ENCODE data around the gene ADGRB3.

Gene ADGRB3

DNA sequence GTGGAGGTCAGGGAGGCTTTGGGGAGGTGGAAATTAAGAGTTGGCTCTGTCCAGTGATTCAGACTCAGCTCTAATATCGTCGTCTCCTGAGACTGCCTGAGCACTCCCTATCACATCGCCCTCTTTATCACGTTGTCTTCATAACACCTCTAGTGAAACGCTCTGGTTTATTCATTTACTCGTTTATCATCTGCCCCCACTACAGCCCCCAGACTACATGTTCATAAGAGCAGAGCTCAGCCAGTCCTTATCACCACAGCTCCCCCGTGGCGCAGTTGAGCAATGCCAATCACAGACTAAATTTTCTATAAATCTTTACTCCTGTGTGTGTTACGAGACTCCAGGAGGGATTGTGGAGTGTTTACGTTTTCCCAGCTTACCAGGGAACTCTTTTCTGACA, 316.2 kb downstream of the ADGRB3 start:
- CTCF ChIA-PET, result interaction anchor here (1.4 to 1.5 kb wide), 2 partner anchors 10 to 16 kb away, joined by 3 to 4 read pairs; no protein-coding TSS in a partner anchor
- TF ChIP-seq, protein P1, sequence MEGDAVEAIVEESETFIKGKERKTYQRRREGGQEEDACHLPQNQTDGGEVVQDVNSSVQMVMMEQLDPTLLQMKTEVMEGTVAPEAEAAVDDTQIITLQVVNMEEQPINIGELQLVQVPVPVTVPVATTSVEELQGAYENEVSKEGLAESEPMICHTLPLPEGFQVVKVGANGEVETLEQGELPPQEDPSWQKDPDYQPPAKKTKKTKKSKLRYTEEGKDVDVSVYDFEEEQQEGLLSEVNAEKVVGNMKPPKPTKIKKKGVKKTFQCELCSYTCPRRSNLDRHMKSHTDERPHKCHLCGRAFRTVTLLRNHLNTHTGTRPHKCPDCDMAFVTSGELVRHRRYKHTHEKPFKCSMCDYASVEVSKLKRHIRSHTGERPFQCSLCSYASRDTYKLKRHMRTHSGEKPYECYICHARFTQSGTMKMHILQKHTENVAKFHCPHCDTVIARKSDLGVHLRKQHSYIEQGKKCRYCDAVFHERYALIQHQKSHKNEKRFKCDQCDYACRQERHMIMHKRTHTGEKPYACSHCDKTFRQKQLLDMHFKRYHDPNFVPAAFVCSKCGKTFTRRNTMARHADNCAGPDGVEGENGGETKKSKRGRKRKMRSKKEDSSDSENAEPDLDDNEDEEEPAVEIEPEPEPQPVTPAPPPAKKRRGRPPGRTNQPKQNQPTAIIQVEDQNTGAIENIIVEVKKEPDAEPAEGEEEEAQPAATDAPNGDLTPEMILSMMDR (IDR thresholded peaks at IDR 0.05; ENCODE audit: control extremely low read depth, extremely low read depth, low read depth, missing control alignments), result no peak

DNA sequence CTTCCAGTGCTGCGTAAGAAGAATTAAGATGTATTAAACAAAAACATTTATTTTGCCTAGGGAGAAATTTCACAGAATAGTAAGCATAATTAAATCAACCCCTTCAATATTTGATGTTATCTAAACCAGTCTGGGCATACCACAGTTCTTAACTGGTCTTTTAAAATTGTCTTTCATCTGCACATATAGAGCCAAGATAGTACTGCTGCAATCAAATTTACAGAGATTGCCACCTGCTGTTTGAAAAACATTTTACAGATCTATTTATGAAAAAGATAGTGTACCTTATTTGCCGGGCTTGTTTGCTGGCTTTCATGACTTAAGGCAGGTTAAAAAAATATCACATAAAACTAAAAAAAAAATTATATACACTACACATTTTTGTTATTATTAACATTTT, 323.2 kb downstream of the ADGRB3 start:
- ChIA-PET CTCF (interaction anchor here (3.1 kb wide), 1 partner anchor 9 kb away, joined by 14 read pairs; no protein-coding TSS in a partner anchor), POLR2A (no interaction called here)
- DNase-seq (ENCODE audit: extremely low spot score), result no peak
- TF ChIP-seq, protein P1 (IDR thresholded peaks at IDR 0.05; ENCODE audit: control extremely low read depth, extremely low read depth, low read depth, missing control alignments), result peak; percentile 6

More for the DNA sequence above, 316.2 kb downstream of the ADGRB3 start:
- POLR2A ChIA-PET, result no interaction called here
- DNase-seq (ENCODE audit: extremely low spot score), result no peak

- TF ChIP-seq, protein P1 (IDR thresholded peaks at IDR 0.05; ENCODE audit: control extremely low read depth, extremely low read depth, low read depth, missing control alignments), result peak; percentile 91
- DNase-seq (ENCODE audit: extremely low spot score), result peak; percentile 59
- CTCF ChIA-PET, result interaction anchor here (0.9 to 3.3 kb wide), 10 partner anchors 8 to 1140 kb away, joined by 3 to 26 read pairs (median 5); no protein-coding TSS in a partner anchor
- POLR2A ChIA-PET, result no interaction called here
Measured at GRCh38 chr6:68967549-68968300, 332.6 kb downstream of the ADGRB3 start.

- POLR2A ChIA-PET, result no interaction called here
- CTCF ChIA-PET, result interaction anchor here (0.9 to 2.4 kb wide), 5 partner anchors 10 to 1140 kb away, joined by 3 to 14 read pairs (median 6); no protein-coding TSS in a partner anchor
- DNase-seq (ENCODE audit: extremely low spot score), result no peak
- TF ChIP-seq, protein P1 (IDR thresholded peaks at IDR 0.05; ENCODE audit: control extremely low read depth, extremely low read depth, low read depth, missing control alignments), result no peak
Measured at GRCh38 chr6:68968301-68968649, 333.2 kb downstream of the ADGRB3 start.

DNA sequence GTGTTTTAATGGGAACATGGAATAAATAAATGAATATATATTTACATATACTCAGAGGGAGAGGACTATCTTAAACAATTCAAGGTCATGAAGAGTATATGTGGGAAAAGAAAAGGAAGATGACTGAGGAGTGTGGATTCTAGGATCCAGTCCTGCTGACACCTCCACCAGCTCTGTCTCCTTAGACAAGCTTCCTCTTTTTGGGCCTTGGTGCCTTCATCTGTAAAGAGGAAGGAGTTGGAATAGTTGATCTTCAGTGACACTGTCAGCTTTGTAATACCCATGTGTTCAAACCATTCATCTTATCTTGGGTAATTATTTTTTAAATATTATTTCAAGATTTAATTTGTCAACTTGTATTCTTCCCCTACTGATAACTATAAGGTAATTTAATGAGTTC, 338.0 kb downstream of the ADGRB3 start:
- ChIA-PET POLR2A (no interaction called here), CTCF (no interaction called here)
- TF ChIP-seq, protein P1 (IDR thresholded peaks at IDR 0.05; ENCODE audit: control extremely low read depth, extremely low read depth, low read depth, missing control alignments), result no peak
- no peak for DNase-seq (ENCODE audit: extremely low spot score)

DNA sequence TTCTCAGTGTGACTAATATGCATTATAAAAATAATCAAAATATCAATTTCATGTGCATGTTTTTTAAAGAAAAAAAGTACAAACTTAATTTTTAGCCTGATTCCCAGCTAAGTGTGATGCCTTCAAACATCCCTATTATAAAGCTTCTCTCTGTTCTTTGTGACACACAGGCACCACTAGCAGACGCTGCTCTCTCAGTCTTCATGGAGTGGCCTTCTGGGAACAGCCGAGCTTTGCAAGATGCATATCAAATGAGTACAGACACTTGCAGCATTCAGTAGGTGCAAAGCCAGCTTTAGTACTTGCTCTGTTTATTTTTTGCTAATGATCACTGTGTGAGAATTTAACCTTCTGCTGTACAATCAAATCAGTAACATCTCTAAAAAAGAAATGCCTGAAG, 340.0 kb downstream of the ADGRB3 start:
- CTCF ChIA-PET, result interaction anchor here (0.9 to 2.8 kb wide), 3 partner anchors 9 to 100 kb away, joined by 3 to 26 read pairs (median 5); no protein-coding TSS in a partner anchor
- DNase-seq (ENCODE audit: extremely low spot score), result no peak
- POLR2A ChIA-PET, result no interaction called here
- TF ChIP-seq, protein P1 (IDR thresholded peaks at IDR 0.05; ENCODE audit: control extremely low read depth, extremely low read depth, low read depth, missing control alignments), result no peak

Measured in GM10248 (cell line).